NK-92 (cell line): ENCODE data around the gene TPBGL.

Experiments
- DNase-seq: peaks from one replicate; lab custom pipeline; 2025; ENCODE audit not compliant: unreplicated experiment; lab: John Stamatoyannopoulos, UW

The TPBGL gene

GRCh38 chr11:75245356-75246005, 4.9 kb downstream of the TPBGL start:
- DNase-seq = no peak

- no peak for DNase-seq
Observed at GRCh38 chr11:75246006-75246670, 5.6 kb downstream of the TPBGL start.

GRCh38 chr11:75246671-75247350, 6.2 kb downstream of the TPBGL start:
- DNase-seq = no peak

- no peak for DNase-seq
Observed at GRCh38 chr11:75248924-75249256, 8.3 kb downstream of the TPBGL start.

GRCh38 chr11:75249704-75250103, 9.1 kb downstream of the TPBGL start:
- DNase-seq = no peak

- DNase-seq = no peak
Observed at GRCh38 chr11:75254326-75254725, 13.8 kb downstream of the TPBGL start.

- DNase-seq = no peak
Observed at GRCh38 chr11:75260396-75261170, 20.0 kb downstream of the TPBGL start.

- DNase-seq = no peak
Observed at GRCh38 chr11:75261902-75262361, 21.4 kb downstream of the TPBGL start.

GRCh38 chr11:75262436-75262835, 21.9 kb downstream of the TPBGL start:
- DNase-seq = no peak

GRCh38 chr11:75262961-75263852, 22.6 kb downstream of the TPBGL start:
- no peak for DNase-seq

- DNase-seq = no peak
Observed at GRCh38 chr11:75263944-75264349, 23.4 kb downstream of the TPBGL start.

GRCh38 chr11:75264356-75264755, 23.8 kb downstream of the TPBGL start:
- no peak for DNase-seq

- DNase-seq = no peak
Observed at GRCh38 chr11:75264971-75265370, 24.4 kb downstream of the TPBGL start.

GRCh38 chr11:75265851-75266531, 25.4 kb downstream of the TPBGL start:
- no peak for DNase-seq

- DNase-seq = no peak
Observed at GRCh38 chr11:75267171-75267970, 26.8 kb downstream of the TPBGL start.

- no peak for DNase-seq
Observed at GRCh38 chr11:75268626-75269366, 28.2 kb downstream of the TPBGL start.

GRCh38 chr11:75269367-75269660, 28.7 kb downstream of the TPBGL start:
- no peak for DNase-seq

GRCh38 chr11:75269896-75270295, 29.3 kb downstream of the TPBGL start:
- DNase-seq = no peak
